ENCODE measurements around the gene FGF18.
"Not testable (repeated sequence)": the region's sequence is repeated elsewhere in the genome, so short reads cannot be mapped to it uniquely, and the experiment has no call there.

FGF18 gene

DNA sequence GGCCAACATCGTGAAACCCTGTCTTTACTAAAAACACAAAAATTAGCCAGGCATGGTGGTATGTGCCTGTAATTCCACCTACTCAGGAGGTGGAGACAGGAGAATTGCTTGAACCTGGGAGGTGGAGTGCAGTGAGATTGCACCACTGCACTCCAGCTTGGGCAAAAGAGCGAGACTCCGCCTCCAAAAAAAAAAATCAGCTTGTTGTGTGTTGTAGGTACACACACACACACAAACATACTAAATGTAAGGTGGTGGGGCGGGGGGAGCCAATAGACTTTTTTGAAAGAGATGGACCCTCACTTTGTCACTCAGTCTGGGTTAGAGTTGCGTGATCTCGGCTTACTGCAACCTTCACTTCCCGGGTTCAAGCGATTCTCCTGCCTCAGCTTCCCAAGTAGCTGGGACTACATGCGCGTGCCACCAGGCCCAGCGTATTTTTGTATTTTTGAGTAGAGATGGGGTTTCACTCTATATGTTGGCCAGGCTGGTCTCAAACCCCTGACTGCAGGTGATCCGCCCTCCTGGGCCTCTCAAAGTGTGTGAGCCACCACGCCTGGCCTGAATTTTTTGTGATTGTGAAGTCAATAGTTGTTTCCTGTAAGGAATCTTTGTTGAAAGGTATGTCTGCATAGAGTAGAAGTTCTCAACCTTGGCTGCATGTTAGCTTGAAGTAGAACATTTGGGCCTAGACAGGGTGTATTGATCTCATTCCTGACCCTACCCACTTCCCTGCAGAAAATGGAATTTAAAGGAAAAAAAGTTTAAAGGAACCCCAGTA, 18.1 kb upstream of the FGF18 start:
- DNase-seq = peak; percentile 30

DNA sequence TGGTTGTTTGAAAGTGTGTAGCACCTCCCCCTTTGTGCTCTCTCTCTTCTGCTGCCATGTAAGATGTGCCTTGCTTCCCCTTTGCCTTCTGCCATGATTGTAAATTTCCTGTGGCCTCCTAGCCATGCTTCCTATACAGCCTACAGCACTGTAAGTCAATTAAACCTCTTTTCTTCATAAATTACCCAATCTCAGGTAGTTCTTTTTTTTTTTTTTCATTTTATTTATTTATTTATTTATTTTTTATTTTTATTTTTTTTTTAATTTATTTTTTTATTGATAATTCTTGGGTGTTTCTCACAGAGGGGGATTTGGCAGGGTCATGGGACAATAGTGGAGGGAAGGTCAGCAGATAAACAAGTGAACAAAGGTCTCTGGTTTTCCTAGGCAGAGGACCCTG, 16.7 kb upstream of the FGF18 start:
- DNase-seq = not testable (repeated sequence)

DNA sequence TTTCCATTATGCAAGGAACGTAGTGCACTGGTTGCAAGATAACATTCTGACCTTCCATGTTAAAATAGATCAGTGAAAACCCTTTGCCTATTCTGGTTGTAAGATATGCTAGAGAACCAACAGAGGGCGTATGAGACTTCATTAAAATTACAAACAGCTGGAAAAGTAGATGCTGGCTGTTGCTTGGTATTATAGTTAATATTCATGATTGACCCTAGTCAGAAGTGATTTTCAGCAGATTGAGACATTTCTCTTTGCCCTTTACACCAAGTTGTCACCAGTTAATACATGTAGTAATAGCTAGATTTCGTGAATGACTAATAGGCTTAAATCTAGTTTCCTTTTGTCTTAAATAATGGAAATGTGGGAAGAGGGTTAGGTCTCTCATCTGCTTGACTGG, 13.8 kb upstream of the FGF18 start:
- peak; percentile 59 for DNase-seq

DNA sequence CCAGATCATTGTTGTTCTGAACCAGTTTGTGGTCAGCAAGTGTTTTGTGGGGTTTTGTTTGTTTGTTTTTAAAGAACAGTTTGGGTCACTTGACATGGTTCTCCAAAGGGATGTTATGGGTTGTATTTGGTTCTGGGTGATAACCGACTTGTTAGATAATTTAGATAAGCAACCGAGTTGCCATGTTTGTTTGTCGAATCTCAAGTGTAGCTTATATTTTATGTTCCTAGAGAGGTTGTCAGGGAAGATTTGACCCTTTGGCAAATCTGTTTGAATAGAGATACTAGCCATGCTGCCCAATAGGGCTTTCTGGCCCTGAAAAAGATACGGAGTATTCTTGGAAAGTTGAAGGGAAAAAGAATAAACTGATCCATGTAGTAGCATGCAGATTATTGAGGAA, 12.2 kb upstream of the FGF18 start:
- no peak for DNase-seq

DNA sequence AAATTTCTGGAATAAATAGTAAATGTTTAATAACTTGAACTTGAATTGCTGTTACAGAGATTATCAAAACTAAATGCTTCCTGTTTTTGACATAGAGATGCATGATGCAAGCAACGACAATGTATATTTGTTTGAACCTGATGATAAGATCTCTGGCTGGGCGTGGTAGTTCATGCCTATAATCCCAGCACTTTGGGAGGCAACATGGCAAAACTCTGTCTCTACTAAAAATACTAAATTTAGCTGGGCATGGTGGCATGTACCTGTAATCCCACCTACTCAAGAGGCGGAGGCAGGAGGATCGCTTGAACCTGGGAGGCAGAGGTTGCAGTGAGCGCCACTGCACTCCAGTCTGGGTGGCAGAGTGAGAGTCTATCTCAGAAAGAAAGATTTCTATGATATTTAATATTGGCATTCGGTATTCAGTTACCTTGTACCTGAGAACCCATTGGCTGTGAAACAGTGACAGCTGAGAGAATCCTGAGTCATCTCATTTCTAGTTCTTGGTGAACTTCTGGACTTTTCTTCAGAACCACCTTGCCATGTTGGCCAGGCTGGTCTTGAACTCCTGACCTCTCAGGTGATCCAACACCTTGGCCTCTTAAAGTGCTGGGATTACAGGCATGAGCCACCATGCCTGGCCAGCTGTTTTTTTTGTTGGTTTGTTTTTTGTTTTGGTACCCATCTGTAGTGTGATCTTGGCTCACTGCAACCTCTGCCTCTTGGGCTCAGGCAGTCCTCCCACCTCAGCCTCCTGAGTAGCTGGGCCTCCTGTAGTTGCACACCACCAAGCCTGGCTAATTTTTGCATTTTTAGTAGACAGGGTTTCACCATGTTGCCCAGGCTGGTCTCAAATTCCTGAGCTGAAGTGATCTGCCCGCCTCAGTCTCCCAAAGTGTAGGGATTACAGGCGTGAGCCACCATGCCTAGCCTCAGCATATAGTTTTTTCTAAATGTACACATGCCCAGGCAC, 10.0 kb upstream of the FGF18 start:
- peak; percentile 29 for DNase-seq

DNA sequence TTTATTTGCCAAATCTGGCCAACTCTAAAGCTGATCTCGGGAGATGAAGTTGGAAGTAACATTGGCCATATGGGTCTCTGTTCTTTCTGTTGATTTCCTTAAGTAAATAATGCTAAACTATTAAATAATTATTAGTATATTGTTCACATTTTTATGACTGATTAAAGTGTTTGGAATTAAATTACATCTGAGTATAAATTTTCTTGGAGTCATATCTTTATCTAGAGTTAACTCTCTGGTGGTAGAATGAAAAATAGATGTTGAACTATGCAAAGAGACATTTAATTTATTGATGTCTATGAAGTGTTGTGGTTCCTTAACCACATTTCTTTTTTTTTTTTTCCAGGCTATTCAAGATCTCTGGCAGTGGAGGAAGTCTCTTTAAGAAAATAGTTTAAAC, 9.3 kb upstream of the FGF18 start:
- DNase-seq = no peak

DNA sequence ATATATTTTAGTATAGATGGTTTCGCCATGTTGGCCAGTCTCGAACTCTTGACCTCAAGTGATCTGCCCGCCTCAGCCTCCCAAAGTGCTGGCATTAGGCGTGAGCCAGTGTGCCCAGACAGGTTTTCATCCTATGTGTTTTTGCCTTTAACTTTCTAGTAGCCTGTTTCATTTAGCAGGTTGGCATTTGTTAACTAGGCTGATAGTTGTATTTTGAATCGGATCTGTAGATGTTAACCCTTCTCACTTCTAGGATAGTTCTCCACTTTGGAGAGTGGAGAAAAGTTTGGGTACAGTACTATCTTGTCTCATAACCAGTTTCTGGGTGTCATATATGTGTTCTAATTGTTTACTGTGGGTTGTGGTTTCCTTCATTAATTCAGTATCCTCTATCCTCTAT, 7.3 kb upstream of the FGF18 start:
- no peak for DNase-seq

DNA sequence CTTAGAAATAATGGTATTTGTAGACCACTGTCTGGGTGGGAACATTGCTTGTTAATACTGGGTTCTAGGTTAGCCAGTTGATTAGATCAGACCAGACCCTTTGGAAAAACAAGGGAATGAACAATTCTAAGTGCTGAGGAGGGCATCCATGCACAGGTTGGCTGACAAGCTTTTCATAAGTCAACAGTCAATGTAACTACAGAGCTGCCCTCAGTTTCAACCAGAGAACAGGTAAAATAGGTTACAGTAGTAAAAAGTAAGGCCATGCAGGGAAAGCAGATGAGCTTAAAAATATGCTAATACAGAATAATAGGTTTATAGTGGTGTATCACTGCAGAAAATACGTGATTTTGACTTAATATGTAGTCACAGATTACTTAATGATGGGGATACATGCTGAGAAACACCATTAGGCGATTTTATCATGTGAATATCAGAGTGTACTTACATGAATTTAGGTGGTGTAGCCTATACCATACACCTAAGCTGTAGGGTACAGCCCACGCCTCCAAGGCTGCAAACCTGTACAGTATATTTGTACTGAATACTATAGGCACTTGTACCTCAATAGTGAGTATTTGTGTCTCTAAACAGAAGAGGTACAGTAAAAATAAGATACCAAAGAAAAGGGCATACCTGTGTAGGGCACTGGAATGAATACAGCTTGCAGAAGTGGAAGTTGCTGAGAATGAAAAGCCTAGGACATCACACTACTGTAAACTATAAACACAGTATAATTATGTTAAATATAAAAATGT, 6.1 kb upstream of the FGF18 start:
- DNase-seq = no peak

DNA sequence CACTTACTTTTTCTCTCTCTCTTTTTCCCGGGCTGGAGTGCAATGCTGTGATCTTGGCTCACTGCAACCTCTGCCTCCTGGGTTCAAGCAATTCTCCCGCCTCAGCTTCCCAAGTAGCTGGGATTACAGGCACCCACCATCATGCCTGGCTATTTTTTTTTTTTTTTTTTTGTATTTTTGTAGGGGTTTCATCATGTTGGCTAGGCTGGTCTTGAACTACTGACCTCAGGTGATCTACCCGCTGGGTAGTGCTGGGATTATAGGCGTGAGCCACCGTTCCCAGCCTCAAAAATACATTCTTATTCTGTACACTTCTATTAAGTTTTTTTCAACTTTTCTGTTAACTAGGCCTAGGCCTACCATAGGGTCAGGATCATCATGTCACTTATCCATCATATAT, 5.5 kb upstream of the FGF18 start:
- not testable (repeated sequence) for DNase-seq

DNA sequence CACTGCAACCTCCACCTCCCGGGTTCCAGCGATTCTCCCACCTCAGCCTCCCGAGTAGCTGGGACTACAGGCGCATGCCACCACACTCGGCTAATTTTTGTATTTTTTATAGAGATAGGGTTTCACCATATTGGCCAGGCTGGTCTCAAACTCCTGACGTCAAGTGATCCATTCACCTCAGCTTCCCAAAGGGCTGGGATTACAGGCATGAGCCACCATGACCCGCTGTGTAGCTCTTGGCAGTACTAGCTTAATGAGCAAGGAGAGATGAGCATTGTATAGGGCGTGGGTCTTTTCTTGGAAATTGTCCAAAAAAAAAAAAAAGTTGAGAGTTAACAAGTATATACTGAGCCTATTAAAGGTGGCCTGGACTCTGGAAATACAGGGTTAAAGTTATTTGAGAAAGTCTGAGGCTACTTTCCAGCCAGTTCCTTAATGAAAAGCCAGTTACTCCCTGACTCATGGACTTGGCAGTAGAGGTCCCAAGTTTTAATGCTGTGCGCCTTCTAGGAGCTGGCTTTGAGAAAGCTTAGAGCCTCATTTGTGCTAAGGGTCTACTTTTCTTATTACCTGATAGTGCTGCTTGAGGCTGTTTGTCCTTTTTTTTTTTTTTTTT, 4.2 kb upstream of the FGF18 start:
- DNase-seq = no peak

DNA sequence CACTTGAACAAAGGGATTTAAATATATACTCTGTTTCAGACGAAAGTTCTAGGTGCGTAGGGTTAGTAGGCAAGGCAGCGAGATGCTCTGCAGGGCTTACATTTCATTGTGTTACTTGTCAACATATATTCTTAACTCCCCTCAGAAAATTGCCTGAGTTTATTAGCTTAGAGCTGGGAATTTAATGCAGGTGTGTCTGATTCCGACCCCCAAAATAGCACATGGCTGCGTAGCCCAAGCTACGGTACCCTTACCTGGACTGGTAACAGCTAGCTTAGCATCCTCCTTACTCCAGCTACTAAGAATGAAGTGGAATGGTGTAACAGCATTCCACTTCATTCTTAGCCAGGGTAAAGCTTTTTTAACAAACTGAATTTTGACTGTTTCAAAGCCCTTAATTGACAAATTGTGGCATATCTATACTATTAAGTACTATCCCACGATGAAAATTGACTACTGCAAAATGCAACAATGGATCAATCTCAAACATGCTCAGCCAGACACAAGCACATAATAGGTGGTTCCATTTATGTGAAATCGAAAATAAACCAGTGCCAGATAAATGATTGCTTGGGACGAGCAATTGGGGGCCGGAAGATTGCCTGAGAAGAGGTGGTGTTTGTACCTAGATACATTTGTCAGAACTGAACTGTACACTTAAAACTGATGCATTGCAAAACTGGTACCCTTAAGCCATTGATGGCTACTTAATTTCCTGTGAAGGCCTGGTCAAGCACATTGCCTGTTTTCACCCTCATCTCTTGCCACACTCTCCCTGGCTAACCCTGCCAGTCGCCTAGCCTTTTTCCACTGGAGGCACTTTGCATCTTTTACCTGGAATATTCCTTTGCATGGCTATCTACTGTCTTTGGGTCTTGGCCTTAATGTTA, 3.0 kb upstream of the FGF18 start:
- DNase-seq = no peak

DNA sequence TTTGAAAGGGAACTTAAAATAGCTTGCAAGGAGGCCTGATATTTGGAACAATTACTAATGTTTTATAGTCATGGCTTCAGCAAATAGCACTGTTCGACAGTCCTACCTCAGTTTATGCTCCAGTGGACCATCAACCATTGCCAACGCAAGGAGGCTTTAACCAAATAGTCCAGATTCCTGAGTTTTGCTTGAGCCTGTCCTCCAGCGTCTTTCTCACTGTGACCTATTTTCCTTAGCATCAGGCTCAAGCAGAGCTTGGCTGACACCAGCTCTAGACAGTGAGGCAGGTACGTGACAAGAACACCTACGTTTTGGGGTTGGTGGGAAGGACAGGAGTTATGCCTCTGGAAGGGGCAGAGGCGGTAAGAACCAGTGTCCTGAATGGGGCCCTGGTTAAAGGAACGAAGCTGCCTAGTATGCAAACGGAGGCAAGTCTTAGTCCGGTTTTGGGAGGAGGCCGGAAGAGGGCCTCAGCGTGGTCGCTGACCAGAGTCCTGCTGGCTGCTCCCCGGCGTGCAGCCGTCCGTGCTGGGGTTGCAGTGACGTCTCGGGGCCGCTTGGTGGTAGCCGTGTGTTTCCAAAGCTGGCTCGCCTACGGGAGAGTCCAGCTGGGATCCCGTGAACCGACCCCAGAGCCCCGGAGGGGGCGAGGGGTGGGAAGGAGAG, 998 bp upstream of the FGF18 start:
- DNase-seq = peak; percentile 90

DNA sequence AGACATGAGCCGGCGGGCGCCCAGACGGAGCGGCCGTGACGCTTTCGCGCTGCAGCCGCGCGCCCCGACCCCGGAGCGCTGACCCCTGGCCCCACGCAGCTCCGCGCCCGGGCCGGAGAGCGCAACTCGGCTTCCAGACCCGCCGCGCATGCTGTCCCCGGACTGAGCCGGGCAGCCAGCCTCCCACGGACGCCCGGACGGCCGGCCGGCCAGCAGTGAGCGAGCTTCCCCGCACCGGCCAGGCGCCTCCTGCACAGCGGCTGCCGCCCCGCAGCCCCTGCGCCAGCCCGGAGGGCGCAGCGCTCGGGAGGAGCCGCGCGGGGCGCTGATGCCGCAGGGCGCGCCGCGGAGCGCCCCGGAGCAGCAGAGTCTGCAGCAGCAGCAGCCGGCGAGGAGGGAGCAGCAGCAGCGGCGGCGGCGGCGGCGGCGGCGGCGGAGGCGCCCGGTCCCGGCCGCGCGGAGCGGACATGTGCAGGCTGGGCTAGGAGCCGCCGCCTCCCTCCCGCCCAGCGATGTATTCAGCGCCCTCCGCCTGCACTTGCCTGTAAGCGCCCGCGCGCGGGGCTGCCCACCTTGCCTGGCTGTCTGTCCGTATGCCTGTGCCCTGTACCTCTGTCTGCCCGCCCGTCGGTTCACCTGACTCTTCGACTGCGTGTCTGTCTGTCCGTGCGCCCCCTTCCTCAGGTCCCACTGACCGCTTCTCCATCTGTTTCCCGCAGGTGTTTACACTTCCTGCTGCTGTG, 412 bp downstream of the FGF18 start:
- DNase-seq = peak; percentile 83

DNA sequence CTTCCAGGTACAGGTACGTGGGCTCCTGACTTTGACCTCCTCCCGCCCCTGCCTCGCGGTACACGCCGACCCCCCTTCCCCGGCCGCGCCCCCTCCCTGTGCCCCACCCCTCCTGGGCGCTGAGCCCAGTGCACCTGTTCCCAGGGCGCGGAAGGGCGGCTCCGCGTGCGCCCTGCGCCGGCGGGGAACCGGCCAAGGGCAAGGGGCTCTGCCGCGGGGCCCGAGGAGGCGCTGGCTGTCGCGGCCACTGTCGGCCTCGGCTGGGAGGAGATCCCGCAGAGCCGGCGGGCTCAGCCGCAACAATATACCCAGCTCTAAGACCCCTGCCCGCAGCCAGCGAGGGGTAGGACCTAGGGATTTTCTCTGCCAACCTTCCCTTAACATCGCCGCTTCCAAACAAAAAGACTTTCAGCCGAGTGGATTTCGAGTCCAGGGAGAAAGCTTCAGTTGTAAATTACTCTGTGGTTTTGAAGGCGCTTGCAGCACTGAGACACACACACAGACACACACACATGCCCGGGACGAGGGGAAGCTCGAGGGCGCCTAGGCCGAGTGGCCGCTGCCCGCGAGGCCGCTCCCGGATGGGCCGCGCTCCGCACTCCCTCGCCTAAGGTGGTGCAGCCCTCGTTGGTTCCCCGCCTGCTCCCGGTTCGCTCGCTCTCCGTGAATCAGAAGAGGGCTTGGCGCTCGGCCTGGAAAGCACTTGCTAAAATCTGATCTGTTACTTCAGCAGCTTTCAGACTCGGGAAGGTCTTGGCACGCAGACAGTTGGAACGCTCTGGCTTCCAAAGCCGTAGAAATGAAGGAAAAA, 1.2 kb downstream of the FGF18 start:
- DNase-seq = peak; percentile 79

DNA sequence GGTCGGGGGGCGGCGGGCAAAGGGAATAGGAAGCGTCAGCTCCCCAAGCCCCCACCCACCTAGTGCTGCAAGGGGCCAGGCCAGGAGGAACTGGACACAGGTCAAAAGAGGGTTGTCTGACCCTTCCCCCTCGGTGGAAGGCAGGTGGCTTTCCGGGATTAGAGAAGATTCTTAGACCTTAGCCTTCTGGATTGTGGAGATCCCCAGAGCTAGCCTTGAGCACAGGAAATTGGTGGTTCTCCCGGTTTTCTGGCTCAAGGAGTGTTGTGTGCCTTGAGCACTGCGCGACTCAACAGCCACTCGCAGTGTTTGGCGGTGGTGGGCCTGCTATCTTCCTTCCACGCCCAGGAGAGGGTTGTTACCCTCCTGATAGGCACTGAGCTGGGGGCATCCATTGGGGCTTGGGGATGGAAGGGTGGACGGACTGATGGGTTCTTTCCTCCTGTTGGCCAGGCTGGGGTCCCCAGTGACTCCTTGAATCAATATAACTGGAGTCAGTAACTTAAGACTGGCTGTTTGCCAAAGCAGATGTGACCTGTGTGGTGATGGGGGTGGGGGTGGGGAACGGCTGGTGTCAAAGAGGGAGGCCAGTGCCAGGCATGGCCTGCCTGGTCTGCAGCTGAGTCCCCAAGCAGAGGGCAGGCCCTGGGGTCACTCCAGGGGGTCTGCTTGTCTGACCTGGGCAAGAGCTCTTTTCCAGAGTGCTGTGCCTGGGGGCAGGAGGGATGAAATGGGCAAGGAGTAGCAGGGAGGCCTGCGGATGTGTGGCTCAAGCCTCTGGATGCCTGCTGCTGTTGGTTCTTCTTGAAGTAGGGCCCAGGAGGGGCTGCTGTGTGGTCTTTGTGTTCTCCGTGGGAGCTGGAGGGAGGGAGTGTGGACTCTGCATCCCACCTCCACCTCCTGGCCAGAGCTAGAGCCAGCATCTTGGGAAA, 2.1 kb downstream of the FGF18 start:
- no peak for DNase-seq

DNA sequence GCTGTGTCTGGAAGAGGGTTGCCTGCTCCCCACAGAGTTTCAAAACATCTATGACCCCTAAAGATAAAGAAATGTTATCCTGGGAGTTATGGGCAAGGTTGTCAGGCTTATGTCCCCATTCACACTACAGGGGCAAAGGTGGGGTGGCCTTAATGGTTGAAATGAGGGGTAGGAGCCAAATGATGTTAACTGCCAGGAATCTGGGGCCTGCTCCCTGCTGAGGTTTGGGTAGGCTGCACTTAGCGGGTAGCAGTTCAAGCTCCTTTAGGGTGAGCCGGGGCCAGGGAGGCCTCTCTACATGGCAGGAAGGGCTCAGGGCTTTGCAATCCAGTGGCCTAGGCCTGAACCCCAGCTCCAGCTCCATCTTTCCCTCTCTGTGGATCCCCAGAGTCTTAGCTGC, 3.0 kb downstream of the FGF18 start:
- no peak for DNase-seq

DNA sequence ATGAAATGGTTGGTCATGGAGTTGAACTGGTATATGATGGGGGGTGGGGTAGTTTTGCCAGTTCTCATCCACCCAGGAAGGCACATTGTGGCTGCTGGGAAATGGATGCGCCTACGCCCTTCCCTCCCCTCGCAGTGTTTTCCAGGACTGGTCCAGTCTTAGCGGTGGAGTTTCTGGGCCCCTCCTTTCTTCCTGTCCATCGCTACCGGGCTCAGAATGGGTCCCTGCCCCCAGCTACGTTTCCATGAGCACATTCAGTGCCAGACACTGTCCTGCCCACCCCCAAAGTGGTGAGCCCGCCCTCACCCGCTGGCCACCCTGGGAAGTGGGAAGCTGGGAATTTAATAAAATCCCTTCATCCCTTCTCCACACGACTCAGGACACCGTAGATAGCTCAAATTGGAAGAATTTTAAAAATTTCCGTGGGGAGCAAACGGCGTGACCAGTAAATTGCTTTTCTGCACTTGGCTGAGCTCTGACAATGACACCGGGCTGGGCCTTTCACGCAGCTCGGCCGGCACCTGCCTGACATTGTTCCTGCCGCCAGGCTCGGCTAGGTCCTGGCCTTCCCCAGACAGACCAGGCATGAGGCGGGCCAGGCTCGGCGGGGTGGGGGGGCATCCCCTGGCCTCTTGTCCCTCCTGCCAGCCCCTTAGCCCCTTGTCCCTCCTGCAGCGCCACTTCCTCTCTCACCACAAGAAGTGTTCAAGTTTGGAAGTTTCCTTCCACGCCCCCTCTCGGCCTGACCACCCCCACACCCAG, 3.6 kb downstream of the FGF18 start:
- no peak for DNase-seq

DNA sequence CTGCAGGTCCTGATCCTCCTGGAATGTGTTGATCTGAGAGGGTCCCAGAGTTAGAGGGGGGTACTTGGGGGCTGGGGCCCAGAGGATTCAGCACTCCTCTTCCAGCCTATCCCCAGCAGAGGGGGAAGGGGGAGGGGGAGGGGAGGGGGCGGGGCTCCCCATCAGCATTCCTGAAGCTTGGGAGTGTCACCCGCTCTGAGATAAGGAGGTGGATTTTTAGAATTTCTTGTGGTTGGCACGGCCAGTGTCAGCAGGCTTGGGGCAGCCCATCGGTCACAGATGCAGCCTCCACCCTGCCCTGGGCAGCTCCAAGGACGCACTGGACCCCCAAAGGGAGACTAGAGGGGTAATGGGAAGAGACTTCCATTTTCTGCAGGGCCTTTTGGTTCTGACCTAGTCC, 5.3 kb downstream of the FGF18 start:
- no peak for DNase-seq
